ENCODE data around the gene PLD5. TPM values are rescaled to one million over a fixed set of nuclear protein-coding genes. Genes with fewer than 3 reads are reported as not detected.

The PLD5 gene
- total RNA-seq, 4 donors from 2014 or later, result 0.33 to 0.54 TPM; not detected in 2

DNA sequence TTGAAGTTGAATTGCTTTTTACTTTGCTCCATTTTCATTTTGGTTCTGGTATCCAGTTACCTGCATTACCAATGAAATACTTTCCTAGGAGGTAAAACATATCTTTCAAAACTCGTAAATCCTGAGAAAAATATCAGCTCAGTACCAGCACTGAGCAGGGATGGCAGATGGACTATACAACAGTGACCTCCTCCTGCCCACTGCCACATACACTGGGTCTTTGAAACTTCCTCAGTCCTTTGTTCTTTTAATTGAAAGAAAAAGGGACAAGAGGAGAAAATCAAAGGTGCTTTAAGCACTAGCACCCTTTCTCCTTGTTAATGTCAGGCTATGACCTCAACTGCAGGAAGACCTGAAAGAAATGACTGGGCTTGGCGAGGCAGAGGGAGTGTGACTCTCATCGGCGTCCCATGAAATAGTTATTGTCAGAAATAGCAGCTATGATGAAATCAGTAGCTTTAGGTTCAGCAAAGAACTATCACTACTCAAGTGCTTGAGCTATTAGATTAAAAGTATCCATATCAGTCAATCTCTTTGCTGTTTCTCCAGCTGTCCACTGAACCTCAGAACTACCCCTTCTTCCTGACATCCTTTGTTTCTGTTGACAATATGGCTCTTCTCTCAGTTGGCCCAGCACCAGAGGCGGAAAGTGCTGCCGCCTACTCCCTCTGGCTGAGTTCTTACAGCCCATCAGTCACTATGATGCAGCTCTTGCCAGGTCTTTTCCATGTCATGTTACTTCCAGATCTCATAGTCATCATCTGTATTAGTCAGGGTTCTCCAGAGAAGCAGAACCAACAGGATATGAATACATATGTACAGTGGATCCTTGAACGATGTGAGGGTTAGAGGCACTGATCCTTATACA, 318.6 kb downstream of the PLD5 start:
- H3K4me3 ChIP-seq (replicated peaks in 1 of 3), result no peak overlapping the region
- WGBS, 2 donors, result 64 to 72% methylated on average over 7 of the region's 7 CpGs
- no peaks in the 10 kb centered on the region for H3K27me3 ChIP-seq
- no peak overlapping the region for H3K27ac ChIP-seq
- no peaks in the 10 kb centered on the region for H3K36me3 ChIP-seq
- TF ChIP-seq POLR2A (IDR thresholded peaks at IDR 0.05), result no peak
- TF ChIP-seq, protein P1, sequence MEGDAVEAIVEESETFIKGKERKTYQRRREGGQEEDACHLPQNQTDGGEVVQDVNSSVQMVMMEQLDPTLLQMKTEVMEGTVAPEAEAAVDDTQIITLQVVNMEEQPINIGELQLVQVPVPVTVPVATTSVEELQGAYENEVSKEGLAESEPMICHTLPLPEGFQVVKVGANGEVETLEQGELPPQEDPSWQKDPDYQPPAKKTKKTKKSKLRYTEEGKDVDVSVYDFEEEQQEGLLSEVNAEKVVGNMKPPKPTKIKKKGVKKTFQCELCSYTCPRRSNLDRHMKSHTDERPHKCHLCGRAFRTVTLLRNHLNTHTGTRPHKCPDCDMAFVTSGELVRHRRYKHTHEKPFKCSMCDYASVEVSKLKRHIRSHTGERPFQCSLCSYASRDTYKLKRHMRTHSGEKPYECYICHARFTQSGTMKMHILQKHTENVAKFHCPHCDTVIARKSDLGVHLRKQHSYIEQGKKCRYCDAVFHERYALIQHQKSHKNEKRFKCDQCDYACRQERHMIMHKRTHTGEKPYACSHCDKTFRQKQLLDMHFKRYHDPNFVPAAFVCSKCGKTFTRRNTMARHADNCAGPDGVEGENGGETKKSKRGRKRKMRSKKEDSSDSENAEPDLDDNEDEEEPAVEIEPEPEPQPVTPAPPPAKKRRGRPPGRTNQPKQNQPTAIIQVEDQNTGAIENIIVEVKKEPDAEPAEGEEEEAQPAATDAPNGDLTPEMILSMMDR (IDR thresholded peaks at IDR 0.05), result no peak
- no peak for DNase-seq
- intact Hi-C loops (cut with DNase I), result no loop called here
- no peaks in the 10 kb centered on the region for H3K4me1 ChIP-seq
- H3K9me3 ChIP-seq, result no peaks in the 10 kb centered on the region

DNA sequence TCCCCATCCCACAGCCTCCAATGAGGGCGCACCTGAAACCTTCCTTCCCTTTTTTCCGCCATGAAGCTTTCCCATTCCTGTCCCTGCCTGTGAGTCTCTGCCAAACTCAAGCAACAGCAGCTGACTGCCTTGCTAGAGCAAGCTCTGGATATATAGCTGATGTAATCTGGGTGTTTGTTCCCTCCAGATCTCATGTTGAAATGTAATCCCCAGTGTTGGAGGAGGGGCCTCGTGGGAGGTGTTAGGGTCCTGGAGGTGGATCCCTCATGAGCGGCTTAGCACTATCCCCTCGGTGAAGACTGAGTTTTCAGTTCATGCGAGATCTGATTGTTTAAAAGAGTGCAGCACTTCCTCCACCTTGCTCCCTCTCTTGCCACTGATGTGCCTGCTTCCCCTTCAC, 321.2 kb downstream of the PLD5 start:
- TF ChIP-seq, protein P1 (IDR thresholded peaks at IDR 0.05), result no peak
- no peak for TF ChIP-seq POLR2A (IDR thresholded peaks at IDR 0.05)
- intact Hi-C loops (cut with DNase I), result no loop called here
- no peaks in the 10 kb centered on the region for H3K9me3 ChIP-seq

GRCh38 chr1:242201090-242201489, 323.4 kb downstream of the PLD5 start:
- Histone ChIP-seq H3K9me3 (no peaks in the 10 kb centered on the region), H3K27me3 (no peaks in the 10 kb centered on the region), H3K4me1 (no peaks in the 10 kb centered on the region), H3K27ac (no peak overlapping the region), H3K36me3 (no peaks in the 10 kb centered on the region), H3K4me3 (replicated peaks in 1 of 3) (no peak overlapping the region)
- DNase-seq, result no peak
- intact Hi-C loops (cut with DNase I), result no loop called here
- WGBS, 2 donors, result 86 to 94% methylated on average over 2 of the region's 2 CpGs
- TF ChIP-seq, protein P1 (IDR thresholded peaks at IDR 0.05), result no peak
- no peak for TF ChIP-seq POLR2A (IDR thresholded peaks at IDR 0.05)

More for the DNA sequence above, 321.2 kb downstream of the PLD5 start:
- DNase-seq, result no peak
- Histone ChIP-seq H3K4me3 (replicated peaks in 1 of 3) (no peak overlapping the region), H3K36me3 (no peaks in the 10 kb centered on the region), H3K27me3 (no peaks in the 10 kb centered on the region), H3K27ac (no peak overlapping the region), H3K4me1 (no peaks in the 10 kb centered on the region)
- WGBS, 2 donors, result 74 to 80% methylated on average over 6 of the region's 6 CpGs

- no peak for DNase-seq
- TF ChIP-seq, protein P1 (IDR thresholded peaks at IDR 0.05), result no peak
- TF ChIP-seq POLR2A (IDR thresholded peaks at IDR 0.05), result no peak
- Histone ChIP-seq H3K9me3 (no peaks in the 10 kb centered on the region), H3K4me1 (no peaks in the 10 kb centered on the region), H3K4me3 (replicated peaks in 1 of 3) (no peak overlapping the region), H3K27me3 (no peaks in the 10 kb centered on the region), H3K36me3 (no peaks in the 10 kb centered on the region), H3K27ac (no peak overlapping the region)
- intact Hi-C loops (cut with DNase I), result no loop called here
- WGBS, 2 donors, result 85 to 87% methylated on average over 8 of the region's 8 CpGs
Measured at GRCh38 chr1:242199776-242200458, 324.6 kb downstream of the PLD5 start.
